ENCODE data around the gene PDP2.

DNA sequence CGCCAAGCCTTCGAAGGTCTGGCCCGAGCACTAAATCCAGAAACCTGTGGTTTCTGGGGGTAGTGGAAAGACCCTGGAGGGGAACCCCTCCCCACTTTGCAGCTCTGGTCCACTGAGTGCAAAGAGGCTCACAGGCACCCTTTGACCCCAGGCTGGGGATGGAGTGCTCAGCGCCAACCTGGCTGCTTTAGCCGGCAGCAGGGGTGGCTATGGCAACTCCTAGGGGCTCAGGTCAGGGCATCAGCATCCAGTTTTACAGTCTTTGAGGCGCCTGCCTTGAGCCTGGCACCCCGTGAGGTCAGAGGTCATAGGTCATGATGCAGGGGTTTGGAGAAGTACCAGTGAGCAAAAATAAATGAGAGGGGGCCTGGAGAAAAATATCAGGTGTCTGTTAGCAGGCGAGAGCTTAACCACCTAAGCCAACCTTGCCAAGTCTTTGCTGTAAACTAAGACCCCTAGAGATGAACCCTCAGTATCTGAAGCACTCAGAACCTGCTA lies 18.2 kb upstream of the PDP2 start:
- TF ChIP-seq CTCF (IDR thresholded peaks at IDR 0.05; ENCODE audit: low read depth, low read length): no peak
- no peak for TF ChIP-seq EZH2phosphoT487 (IDR thresholded peaks at IDR 0.05; ENCODE audit: low read depth)
